Nephron (organoid): Measurements from ENCODE around the gene ZNF23.

Experiments used
- H3K27ac Mint-ChIP-seq, 3 experiments: 2 replicates each; pipeline ENCODE4 v1.8.0; 2020; ENCODE audit warnings: mixed read lengths in 3 of 3, mild to moderate bottlenecking in 2 of 3, moderate library complexity in 1 of 3
- H3K27me3 Mint-ChIP-seq: 2 replicates; pipeline ENCODE4 v1.8.0; 2021; ENCODE audit warnings: low read depth, mild to moderate bottlenecking, moderate library complexity, mixed read lengths
- H3K36me3 Mint-ChIP-seq: 2 replicates; pipeline ENCODE4 v1.8.0; 2020; ENCODE audit warnings: low read depth, mixed read lengths
- H3K4me1 Mint-ChIP-seq: 2 replicates; pipeline ENCODE4 v1.8.0; 2020; ENCODE audit warnings: mixed read lengths
- H3K4me3 Mint-ChIP-seq, 3 experiments: 2 replicates each; pipeline ENCODE4 v1.8.0; 2020; ENCODE audit warnings: mild to moderate bottlenecking in 3 of 3, mixed read lengths in 3 of 3, moderate library complexity in 2 of 3
- H3K9me3 Mint-ChIP-seq: 2 replicates; pipeline ENCODE4 v1.8.0; 2020; ENCODE audit warnings: mixed read lengths
- TF ChIP-seq, protein P1 (sequence below), 3 experiments: fragments of 200-600 bp; sonication (generic); IDR thresholded peaks; one replicate each; pipeline ENCODE4 v1.5.0; 2021; ENCODE audit warnings: antibody characterized with exemption in 3 of 3; ENCODE audit not compliant: unreplicated experiment in 3 of 3

The ZNF23 gene

DNA sequence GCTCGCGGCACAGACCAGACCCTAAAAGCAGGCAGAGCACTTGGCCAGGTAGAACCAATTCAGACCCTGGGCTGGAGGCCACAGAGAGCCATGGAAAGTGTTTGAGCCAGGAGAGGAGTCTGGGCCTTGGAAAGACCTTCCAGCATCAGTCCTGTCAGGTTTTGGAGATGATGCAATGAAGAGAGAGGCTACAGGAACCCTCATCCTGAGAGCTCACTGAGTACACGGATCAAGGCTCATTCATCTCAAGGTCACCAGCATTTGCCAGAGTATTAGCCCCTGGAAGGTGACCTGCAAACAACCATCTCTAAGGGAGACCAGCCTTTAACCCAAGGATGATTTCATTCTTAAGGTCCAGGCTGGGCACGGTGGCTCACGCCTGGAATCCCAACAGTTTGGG lies 48.0 kb downstream of the ZNF23 start:
- H3K27me3 Mint-ChIP-seq = peaks cover 55% of the 10 kb centered on the region
- no peaks in the 10 kb centered on the region for H3K9me3 Mint-ChIP-seq
- H3K27ac Mint-ChIP-seq = no peak overlapping the region
- H3K4me1 Mint-ChIP-seq = no peaks in the 10 kb centered on the region
- TF ChIP-seq, protein P1, sequence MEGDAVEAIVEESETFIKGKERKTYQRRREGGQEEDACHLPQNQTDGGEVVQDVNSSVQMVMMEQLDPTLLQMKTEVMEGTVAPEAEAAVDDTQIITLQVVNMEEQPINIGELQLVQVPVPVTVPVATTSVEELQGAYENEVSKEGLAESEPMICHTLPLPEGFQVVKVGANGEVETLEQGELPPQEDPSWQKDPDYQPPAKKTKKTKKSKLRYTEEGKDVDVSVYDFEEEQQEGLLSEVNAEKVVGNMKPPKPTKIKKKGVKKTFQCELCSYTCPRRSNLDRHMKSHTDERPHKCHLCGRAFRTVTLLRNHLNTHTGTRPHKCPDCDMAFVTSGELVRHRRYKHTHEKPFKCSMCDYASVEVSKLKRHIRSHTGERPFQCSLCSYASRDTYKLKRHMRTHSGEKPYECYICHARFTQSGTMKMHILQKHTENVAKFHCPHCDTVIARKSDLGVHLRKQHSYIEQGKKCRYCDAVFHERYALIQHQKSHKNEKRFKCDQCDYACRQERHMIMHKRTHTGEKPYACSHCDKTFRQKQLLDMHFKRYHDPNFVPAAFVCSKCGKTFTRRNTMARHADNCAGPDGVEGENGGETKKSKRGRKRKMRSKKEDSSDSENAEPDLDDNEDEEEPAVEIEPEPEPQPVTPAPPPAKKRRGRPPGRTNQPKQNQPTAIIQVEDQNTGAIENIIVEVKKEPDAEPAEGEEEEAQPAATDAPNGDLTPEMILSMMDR (IDR thresholded peaks at IDR 0.05; ENCODE audit: unreplicated experiment in 3 of 3) = no peak
- no peaks in the 10 kb centered on the region for H3K36me3 Mint-ChIP-seq
- no peak overlapping the region for H3K4me3 Mint-ChIP-seq

DNA sequence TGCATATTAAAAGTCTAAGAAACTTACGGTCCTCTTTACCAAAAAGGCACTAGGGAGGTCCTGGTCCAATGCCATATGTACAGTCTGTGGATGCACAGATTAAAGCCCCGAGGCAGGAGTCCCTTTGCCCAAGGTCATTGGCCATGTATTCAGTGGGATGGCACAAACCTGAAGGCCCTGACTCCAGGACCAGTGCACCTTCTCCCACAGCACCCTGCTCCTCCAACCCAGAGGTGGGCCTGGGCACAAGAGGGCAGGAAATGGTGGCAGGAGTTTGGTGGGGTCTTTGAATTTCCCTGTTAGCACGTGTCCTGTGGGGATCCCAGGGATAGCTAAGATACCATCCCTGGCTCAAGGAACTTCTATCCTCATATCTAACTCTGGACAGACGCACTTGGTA lies 48.7 kb downstream of the ZNF23 start:
- H3K36me3 Mint-ChIP-seq = no peaks in the 10 kb centered on the region
- H3K4me1 Mint-ChIP-seq = no peaks in the 10 kb centered on the region
- peaks cover 54% of the 10 kb centered on the region for H3K27me3 Mint-ChIP-seq
- TF ChIP-seq, protein P1 (IDR thresholded peaks at IDR 0.05; ENCODE audit: unreplicated experiment in 3 of 3) = no peak
- no peaks in the 10 kb centered on the region for H3K9me3 Mint-ChIP-seq
- H3K27ac Mint-ChIP-seq = no peak overlapping the region
- no peak overlapping the region for H3K4me3 Mint-ChIP-seq

DNA sequence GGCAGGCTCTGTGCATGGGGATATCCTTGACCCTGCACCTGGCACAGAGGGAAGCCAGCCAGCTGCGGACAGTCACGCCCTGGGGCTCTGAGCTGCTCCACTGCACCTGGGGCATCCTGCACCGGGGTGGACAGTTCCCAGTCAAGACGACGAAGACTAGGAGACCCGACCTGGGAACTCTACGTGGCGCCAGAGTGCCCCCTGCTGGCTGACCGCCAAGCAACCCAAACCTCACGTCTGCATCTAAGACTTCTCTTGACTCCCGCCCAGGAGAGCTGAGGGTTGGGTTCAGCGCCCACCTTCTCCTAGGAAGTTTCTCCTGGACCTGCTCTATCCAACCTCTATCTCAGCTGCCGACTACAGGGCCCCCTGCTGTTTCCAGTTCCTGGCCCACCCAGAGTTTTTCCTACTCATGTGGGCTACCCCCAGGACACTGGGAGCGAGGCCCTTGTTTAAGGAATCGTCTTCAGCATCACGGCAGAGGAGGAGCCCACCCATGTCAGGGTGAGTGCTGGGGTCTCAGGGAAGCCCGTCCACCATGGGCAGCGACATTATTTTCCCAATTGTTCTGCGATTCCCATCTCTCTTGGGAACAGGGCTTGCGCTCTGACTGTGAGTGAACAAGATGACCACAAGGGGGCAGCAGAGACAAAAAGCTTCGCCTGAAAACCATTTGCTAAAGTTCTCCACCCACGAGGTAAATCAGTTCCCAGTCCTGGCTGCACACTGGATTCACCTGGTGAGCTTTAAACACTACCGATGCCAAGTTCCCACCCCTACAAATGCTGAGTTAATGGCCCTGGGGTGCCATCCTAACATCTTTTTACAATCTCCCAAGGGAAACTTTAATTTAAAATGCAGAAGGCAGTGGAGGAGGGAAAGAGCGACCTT lies 49.5 kb downstream of the ZNF23 start:
- Mint-ChIP-seq H3K27ac (no peak overlapping the region), H3K4me3 (no peak overlapping the region)

DNA sequence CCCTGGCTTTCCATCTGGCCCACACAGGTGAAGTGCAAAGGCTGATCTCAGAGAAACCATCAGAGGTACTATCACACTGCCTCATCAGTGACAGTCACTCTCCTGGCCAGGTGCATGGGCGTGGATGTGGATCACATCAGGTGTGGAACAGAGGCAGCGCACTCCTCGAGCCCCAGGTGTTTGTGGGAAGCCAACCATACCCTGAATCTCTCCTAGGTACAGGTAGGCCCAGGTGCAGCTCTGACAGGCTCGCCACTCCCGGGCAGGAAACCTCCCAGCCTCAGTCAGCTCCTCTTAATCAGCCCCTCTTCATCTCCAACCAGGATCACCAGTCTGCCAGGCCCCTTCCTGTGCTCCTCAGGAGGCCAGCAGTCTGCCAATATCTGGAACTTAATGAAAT lies 51.9 kb downstream of the ZNF23 start:
- TF ChIP-seq, protein P1 (IDR thresholded peaks at IDR 0.05; ENCODE audit: unreplicated experiment in 3 of 3) = no peak
- Mint-ChIP-seq H3K27ac (no peak overlapping the region), H3K27me3 (peaks cover 53% of the 10 kb centered on the region), H3K4me1 (no peaks in the 10 kb centered on the region), H3K4me3 (no peak overlapping the region), H3K9me3 (peaks cover 2% of the 10 kb centered on the region), H3K36me3 (no peaks in the 10 kb centered on the region)

More for the DNA sequence above, 49.5 kb downstream of the ZNF23 start:
- TF ChIP-seq, protein P1 (IDR thresholded peaks at IDR 0.05; ENCODE audit: unreplicated experiment in 3 of 3) = peak; percentile 75 to 89 (median 88)
- H3K36me3 Mint-ChIP-seq = no peaks in the 10 kb centered on the region
- H3K4me1 Mint-ChIP-seq = no peaks in the 10 kb centered on the region
- H3K27me3 Mint-ChIP-seq = peaks cover 54% of the 10 kb centered on the region
- no peaks in the 10 kb centered on the region for H3K9me3 Mint-ChIP-seq

DNA sequence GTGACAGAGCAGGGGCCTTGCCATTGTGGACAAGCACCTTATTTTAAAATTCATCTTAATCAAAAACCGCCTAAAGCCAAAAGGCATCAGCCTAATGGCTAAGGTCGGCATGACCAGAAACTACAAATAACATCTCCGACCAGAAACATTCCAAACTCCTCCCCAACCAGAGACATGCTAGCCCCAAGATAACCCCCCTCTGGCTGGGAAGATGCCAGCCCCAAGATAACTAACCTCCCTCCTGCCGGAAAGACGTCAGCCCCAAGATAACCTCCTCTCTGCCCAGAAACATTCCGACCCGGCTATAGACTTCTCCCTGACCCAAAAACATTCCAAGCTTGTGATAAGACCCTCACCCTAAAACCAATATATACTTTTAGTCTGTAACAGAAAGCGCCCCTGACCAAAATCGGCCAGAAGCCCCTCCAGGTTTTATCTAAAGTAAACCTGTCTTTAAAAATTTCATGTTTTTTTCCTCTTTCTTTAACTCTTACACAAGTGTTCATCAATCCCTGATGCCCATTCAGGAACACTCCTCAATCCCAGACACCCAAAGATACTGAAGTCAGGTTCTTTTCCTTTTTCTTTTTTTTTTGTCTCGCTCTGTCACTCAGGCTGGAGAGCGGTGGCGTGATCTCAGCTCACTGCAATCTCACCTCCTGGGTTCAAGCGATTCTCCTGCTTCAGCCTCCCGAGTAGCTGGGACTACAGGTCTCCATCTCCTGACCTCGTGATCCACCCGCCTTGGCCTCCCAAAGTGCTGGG lies 52.9 kb downstream of the ZNF23 start:
- Mint-ChIP-seq H3K9me3 (peaks cover 2% of the 10 kb centered on the region), H3K4me1 (no peaks in the 10 kb centered on the region), H3K4me3 (no peak overlapping the region), H3K27ac (no peak overlapping the region), H3K27me3 (peaks cover 53% of the 10 kb centered on the region), H3K36me3 (no peaks in the 10 kb centered on the region)
- TF ChIP-seq, protein P1 (IDR thresholded peaks at IDR 0.05; ENCODE audit: unreplicated experiment in 3 of 3) = no peak
